ENCODE measurements around the gene PLCH1.

PLCH1 gene

DNA sequence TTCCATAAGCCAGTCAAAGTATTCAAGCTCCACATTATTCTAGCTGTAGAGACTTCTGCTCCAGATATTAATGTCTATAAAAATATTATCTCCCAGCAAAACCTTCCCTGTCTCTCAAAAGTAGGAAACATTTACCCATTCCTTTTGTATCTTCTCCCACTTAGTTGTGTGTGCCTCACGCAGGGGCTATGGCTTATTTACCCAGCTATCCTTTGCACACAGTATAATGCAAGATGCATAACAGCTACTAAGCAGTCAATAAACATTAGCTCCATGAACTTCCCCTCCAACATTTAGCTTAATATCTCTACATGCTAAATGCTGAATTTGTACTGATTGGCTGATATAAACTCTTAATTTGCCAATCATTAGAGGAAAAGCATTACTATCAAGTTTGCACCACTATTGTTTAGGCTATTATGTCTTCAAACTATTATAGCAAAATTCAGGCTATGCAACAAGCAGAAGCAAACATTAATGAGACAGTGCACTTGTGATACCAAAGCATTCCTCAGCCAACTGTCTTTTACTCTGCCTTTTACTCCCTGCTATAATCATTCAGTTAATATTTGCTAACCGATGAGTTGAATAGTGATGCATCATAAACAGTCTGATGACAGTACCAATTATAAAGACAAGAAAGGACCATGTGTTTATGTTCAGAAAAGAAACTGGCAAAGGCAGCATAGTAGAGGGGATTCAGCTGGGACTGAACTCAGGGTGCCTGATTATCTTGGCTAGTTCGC is 81.2 kb downstream of the PLCH1 start:
- H3K27ac ChIP-seq (ENCODE audit: low read depth, low read length, poor library complexity, severe bottlenecking), result no peak overlapping the region
- H2AFZ ChIP-seq (ENCODE audit: low read length), result no peak overlapping the region
- H3K4me1 ChIP-seq (ENCODE audit: insufficient read depth, low read length, severe bottlenecking), result peaks cover 6% of the 10 kb centered on the region

DNA sequence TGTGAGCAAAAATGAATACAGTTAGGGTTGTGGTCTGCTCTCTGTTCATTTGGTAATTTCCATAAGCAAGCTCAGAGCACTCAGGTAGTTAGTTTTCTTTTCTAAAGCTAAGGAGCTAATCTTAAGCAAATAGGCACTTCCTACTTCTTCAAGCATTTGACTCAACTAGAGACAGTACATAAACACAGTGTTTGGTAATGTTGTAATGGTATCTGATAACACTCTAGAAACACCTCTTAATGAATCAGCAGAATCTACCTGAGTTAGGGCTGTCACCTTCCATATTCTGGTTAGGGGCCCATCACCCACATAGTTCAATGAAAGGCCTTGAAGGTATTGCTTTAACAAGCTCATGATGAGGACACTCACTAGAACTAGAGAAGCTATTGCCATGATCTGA is 83.1 kb downstream of the PLCH1 start:
- Histone ChIP-seq H3K4me1 (ENCODE audit: insufficient read depth, low read length, severe bottlenecking) (peaks cover 6% of the 10 kb centered on the region), H3K4me3 (ENCODE audit: low read depth, low read length, poor library complexity, severe bottlenecking) (no peak overlapping the region)

More for the DNA sequence above, 81.2 kb downstream of the PLCH1 start:
- no peak overlapping the region for H3K4me2 ChIP-seq (ENCODE audit: low read length)
- TF ChIP-seq, protein P1, sequence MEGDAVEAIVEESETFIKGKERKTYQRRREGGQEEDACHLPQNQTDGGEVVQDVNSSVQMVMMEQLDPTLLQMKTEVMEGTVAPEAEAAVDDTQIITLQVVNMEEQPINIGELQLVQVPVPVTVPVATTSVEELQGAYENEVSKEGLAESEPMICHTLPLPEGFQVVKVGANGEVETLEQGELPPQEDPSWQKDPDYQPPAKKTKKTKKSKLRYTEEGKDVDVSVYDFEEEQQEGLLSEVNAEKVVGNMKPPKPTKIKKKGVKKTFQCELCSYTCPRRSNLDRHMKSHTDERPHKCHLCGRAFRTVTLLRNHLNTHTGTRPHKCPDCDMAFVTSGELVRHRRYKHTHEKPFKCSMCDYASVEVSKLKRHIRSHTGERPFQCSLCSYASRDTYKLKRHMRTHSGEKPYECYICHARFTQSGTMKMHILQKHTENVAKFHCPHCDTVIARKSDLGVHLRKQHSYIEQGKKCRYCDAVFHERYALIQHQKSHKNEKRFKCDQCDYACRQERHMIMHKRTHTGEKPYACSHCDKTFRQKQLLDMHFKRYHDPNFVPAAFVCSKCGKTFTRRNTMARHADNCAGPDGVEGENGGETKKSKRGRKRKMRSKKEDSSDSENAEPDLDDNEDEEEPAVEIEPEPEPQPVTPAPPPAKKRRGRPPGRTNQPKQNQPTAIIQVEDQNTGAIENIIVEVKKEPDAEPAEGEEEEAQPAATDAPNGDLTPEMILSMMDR (IDR thresholded peaks at IDR 0.05; ENCODE audit: low read length), result no peak
- no peak for TF ChIP-seq EZH2 (IDR thresholded peaks at IDR 0.05; ENCODE audit: borderline replicate concordance, low read length)
- H3K79me2 ChIP-seq (ENCODE audit: insufficient read depth, low read length), result no peaks in the 10 kb centered on the region
- H3K9me2 ChIP-seq (ENCODE audit: low read depth, low read length), result no peaks in the 10 kb centered on the region
- no peak overlapping the region for H3K4me3 ChIP-seq (ENCODE audit: low read depth, low read length, poor library complexity, severe bottlenecking)
- no peaks in the 10 kb centered on the region for H3K27me3 ChIP-seq (ENCODE audit: insufficient read depth, low read length)
- no peaks in the 10 kb centered on the region for H3F3A ChIP-seq (ENCODE audit: insufficient read depth, low read length)
- H3K9ac ChIP-seq (ENCODE audit: low read length), result no peak overlapping the region
- no peaks in the 10 kb centered on the region for H3K9me3 ChIP-seq (ENCODE audit: low read length)
- H3K36me3 ChIP-seq (ENCODE audit: insufficient read depth, low read length), result no peaks in the 10 kb centered on the region
- no peaks in the 10 kb centered on the region for H4K20me1 ChIP-seq (ENCODE audit: insufficient read depth, low read length)

DNA sequence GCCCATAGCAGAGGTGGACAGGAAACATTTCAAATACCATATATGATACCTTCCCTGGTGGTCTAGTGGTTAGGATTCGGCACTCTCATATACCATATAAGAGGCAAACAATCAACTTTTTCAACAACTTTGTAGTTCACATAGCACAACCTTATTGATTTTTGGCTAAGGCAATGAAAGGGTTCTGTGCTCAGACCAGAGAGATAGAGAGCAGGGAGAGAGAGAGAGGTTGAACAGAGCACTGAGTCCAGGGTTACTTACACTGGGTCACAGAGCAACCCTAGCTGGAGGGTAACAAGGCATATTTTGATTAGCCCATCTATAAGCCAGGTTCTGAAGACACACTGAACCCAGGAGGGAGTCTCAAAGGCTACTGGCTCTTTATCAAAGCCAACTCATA is 83.8 kb downstream of the PLCH1 start:
- no peak overlapping the region for H3K9ac ChIP-seq (ENCODE audit: low read length)
- H3K9me3 ChIP-seq (ENCODE audit: low read length), result no peaks in the 10 kb centered on the region
- no peak overlapping the region for H3K4me3 ChIP-seq (ENCODE audit: low read depth, low read length, poor library complexity, severe bottlenecking)
- H3K4me2 ChIP-seq (ENCODE audit: low read length), result no peak overlapping the region
- no peaks in the 10 kb centered on the region for H3K27me3 ChIP-seq (ENCODE audit: insufficient read depth, low read length)
- no peaks in the 10 kb centered on the region for H3K36me3 ChIP-seq (ENCODE audit: insufficient read depth, low read length)
- H3K27ac ChIP-seq (ENCODE audit: low read depth, low read length, poor library complexity, severe bottlenecking), result no peak overlapping the region
- peaks cover 6% of the 10 kb centered on the region for H3K4me1 ChIP-seq (ENCODE audit: insufficient read depth, low read length, severe bottlenecking)
- no peaks in the 10 kb centered on the region for H3K9me2 ChIP-seq (ENCODE audit: low read depth, low read length)
- H2AFZ ChIP-seq (ENCODE audit: low read length), result no peak overlapping the region
- no peaks in the 10 kb centered on the region for H4K20me1 ChIP-seq (ENCODE audit: insufficient read depth, low read length)
- TF ChIP-seq, protein P1 (IDR thresholded peaks at IDR 0.05; ENCODE audit: low read length), result no peak
- TF ChIP-seq EZH2 (IDR thresholded peaks at IDR 0.05; ENCODE audit: borderline replicate concordance, low read length), result no peak
- H3K79me2 ChIP-seq (ENCODE audit: insufficient read depth, low read length), result no peaks in the 10 kb centered on the region
- H3F3A ChIP-seq (ENCODE audit: insufficient read depth, low read length), result no peaks in the 10 kb centered on the region

More for the DNA sequence above, 83.1 kb downstream of the PLCH1 start:
- Histone ChIP-seq H3K9me2 (ENCODE audit: low read depth, low read length) (no peaks in the 10 kb centered on the region), H3K4me2 (ENCODE audit: low read length) (no peak overlapping the region), H3F3A (ENCODE audit: insufficient read depth, low read length) (no peaks in the 10 kb centered on the region), H4K20me1 (ENCODE audit: insufficient read depth, low read length) (no peaks in the 10 kb centered on the region), H3K9ac (ENCODE audit: low read length) (no peak overlapping the region), H3K27me3 (ENCODE audit: insufficient read depth, low read length) (no peaks in the 10 kb centered on the region), H3K9me3 (ENCODE audit: low read length) (no peaks in the 10 kb centered on the region), H2AFZ (ENCODE audit: low read length) (no peak overlapping the region), H3K36me3 (ENCODE audit: insufficient read depth, low read length) (no peaks in the 10 kb centered on the region), H3K27ac (ENCODE audit: low read depth, low read length, poor library complexity, severe bottlenecking) (no peak overlapping the region), H3K79me2 (ENCODE audit: insufficient read depth, low read length) (no peaks in the 10 kb centered on the region)
- TF ChIP-seq, protein P1 (IDR thresholded peaks at IDR 0.05; ENCODE audit: low read length), result no peak
- no peak for TF ChIP-seq EZH2 (IDR thresholded peaks at IDR 0.05; ENCODE audit: borderline replicate concordance, low read length)
